ENCODE data around the gene ARHGEF17. TPM values are rescaled to one million over a fixed set of nuclear protein-coding genes. Genes with fewer than 3 reads are reported as not detected.

The ARHGEF17 gene
- total RNA-seq, 1 donor from 2014 or later: 19.3 TPM

DNA sequence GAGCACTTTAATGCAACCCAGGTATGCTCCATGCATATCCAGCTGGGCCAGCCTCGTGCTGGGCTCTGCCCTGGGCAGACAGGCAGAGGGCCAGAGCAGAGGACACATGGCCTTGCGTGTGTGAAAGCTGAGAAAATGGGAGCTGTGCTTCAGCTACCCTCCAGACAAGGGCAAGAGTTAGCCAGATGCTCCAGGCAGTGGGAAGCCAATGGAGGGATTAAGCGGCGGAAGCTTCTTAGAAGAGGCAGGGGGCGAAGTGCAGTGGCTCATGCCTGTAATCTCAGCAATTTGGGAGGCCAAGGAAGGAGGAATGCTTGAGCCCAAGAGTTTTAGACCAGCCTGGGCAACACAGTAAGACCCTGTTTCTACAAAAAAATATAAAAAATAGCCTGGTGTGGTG lies 9.8 kb upstream of the ARHGEF17 start:
- no peak overlapping the region for H3K27ac ChIP-seq (ENCODE audit: low read depth, low read length)
- peaks cover 0 to 4% (median 0%) of the 10 kb centered on the region in 3 donors for H3K27me3 ChIP-seq (ENCODE audit: control insufficient read depth in 3 of 3, insufficient read depth in 3 of 3, low read length in 3 of 3)
- H3K36me3 ChIP-seq (ENCODE audit: control insufficient read depth in 3 of 3, insufficient read depth in 3 of 3, low read length in 3 of 3): no peaks in the 10 kb centered on the region
- no peaks in the 10 kb centered on the region for H3K4me1 ChIP-seq (ENCODE audit: control insufficient read depth in 3 of 3, insufficient read depth in 3 of 3, low read length in 3 of 3)
- H3K9ac ChIP-seq (ENCODE audit: low read depth in 1 of 3, low read length in 3 of 3): no peak overlapping the region
- H3K4me3 ChIP-seq (ENCODE audit: low read length in 3 of 3): no peak overlapping the region
- no peaks in the 10 kb centered on the region for H3K9me3 ChIP-seq (ENCODE audit: control insufficient read depth in 3 of 3, low read length in 3 of 3)

- H3K36me3 ChIP-seq (ENCODE audit: control insufficient read depth in 3 of 3, insufficient read depth in 3 of 3, low read length in 3 of 3): no peaks in the 10 kb centered on the region
- peaks cover 0 to 4% (median 0%) of the 10 kb centered on the region in 3 donors for H3K27me3 ChIP-seq (ENCODE audit: control insufficient read depth in 3 of 3, insufficient read depth in 3 of 3, low read length in 3 of 3)
- H3K4me1 ChIP-seq (ENCODE audit: control insufficient read depth in 3 of 3, insufficient read depth in 3 of 3, low read length in 3 of 3): no peaks in the 10 kb centered on the region
- H3K4me3 ChIP-seq (ENCODE audit: low read length in 3 of 3): no peak overlapping the region
- H3K27ac ChIP-seq (ENCODE audit: low read depth, low read length): no peak overlapping the region
- H3K9me3 ChIP-seq (ENCODE audit: control insufficient read depth in 3 of 3, low read length in 3 of 3): no peaks in the 10 kb centered on the region
- no peak overlapping the region for H3K9ac ChIP-seq (ENCODE audit: low read depth in 1 of 3, low read length in 3 of 3)
Measured at GRCh38 chr11:73299751-73300150, 8.3 kb upstream of the ARHGEF17 start.

DNA sequence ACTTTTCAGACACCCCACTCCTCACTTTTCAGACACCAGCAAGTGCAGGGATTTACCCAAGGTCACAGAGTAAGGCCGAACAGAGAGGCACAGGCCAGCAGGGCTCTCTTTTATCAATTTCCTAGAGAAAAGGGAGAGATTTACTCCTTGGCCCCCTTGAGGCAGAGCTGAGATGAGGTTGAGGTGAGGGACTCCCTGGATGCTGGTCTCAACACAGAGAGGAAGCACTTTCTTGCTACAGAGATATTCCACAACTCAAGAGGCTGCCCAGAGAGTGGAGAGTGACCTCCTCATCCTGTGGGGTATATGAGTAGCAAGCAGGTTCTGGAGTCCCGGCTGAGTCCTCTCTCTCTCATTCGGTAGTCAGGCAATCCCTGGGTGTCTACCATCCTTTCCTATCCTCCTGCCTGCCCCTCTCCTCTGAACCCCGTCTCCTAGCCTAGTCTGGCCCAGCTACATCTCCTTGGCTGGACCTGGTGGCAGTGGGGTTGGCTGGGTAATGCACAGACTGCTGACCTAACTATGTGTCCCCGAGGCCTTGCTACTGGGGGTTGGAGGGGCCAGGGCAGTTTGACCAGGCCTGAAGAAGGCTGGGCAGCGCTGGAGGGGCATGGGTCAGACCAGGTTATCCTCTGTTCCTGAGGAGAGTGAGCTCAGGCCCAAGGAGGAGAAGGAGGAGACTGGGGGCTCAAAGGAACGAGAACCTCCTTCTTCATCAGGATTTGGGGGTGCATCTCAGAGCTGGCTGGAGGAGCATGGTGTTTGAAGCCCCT lies 1.8 kb upstream of the ARHGEF17 start:
- no peak overlapping the region for H3K4me3 ChIP-seq (ENCODE audit: low read length in 3 of 3)
- H3K4me1 ChIP-seq (ENCODE audit: control insufficient read depth in 3 of 3, insufficient read depth in 3 of 3, low read length in 3 of 3): peaks cover 12 to 28% (median 15%) of the 10 kb centered on the region in 3 donors
- no peak overlapping the region for H3K9ac ChIP-seq (ENCODE audit: low read depth in 1 of 3, low read length in 3 of 3)
- no peaks in the 10 kb centered on the region for H3K9me3 ChIP-seq (ENCODE audit: control insufficient read depth in 3 of 3, low read length in 3 of 3)
- H3K27ac ChIP-seq (ENCODE audit: low read depth, low read length): no peak overlapping the region
- no peaks in the 10 kb centered on the region for H3K36me3 ChIP-seq (ENCODE audit: control insufficient read depth in 3 of 3, insufficient read depth in 3 of 3, low read length in 3 of 3)
- H3K27me3 ChIP-seq (ENCODE audit: control insufficient read depth in 3 of 3, insufficient read depth in 3 of 3, low read length in 3 of 3): peaks cover 0 to 8% (median 4%) of the 10 kb centered on the region in 3 donors

DNA sequence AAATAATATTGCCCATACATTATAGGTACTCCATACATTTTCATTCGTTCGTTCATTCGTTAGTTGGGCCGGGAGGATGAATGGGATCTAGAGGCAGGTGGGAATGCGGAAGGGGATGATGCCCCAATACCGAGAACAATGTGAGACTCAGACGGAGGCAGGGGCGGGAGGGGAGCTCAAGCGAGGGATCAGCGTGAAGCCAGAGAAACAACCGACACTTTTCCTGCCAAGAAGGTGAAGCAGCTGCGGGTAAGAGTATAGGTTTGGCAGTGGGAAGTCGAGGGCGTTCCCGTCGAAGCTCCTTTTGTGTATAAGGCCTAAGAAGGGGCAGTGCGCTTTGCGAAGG lies 1.1 kb upstream of the ARHGEF17 start:
- Histone ChIP-seq H3K9ac (ENCODE audit: low read depth in 1 of 3, low read length in 3 of 3) (peak overlapping the region; percentile 5 to 72 (median 58)), H3K27ac (ENCODE audit: low read depth, low read length) (no peak overlapping the region), H3K4me1 (ENCODE audit: control insufficient read depth in 3 of 3, insufficient read depth in 3 of 3, low read length in 3 of 3) (peaks cover 18 to 28% (median 19%) of the 10 kb centered on the region in 3 donors), H3K27me3 (ENCODE audit: control insufficient read depth in 3 of 3, insufficient read depth in 3 of 3, low read length in 3 of 3) (peaks cover 0 to 8% (median 4%) of the 10 kb centered on the region in 3 donors), H3K4me3 (ENCODE audit: low read length in 3 of 3) (peak overlapping the region; percentile 68 to 79 (median 78)), H3K36me3 (ENCODE audit: control insufficient read depth in 3 of 3, insufficient read depth in 3 of 3, low read length in 3 of 3) (peaks cover 0 to 3% (median 3%) of the 10 kb centered on the region in 3 donors), H3K9me3 (ENCODE audit: control insufficient read depth in 3 of 3, low read length in 3 of 3) (no peaks in the 10 kb centered on the region)

DNA sequence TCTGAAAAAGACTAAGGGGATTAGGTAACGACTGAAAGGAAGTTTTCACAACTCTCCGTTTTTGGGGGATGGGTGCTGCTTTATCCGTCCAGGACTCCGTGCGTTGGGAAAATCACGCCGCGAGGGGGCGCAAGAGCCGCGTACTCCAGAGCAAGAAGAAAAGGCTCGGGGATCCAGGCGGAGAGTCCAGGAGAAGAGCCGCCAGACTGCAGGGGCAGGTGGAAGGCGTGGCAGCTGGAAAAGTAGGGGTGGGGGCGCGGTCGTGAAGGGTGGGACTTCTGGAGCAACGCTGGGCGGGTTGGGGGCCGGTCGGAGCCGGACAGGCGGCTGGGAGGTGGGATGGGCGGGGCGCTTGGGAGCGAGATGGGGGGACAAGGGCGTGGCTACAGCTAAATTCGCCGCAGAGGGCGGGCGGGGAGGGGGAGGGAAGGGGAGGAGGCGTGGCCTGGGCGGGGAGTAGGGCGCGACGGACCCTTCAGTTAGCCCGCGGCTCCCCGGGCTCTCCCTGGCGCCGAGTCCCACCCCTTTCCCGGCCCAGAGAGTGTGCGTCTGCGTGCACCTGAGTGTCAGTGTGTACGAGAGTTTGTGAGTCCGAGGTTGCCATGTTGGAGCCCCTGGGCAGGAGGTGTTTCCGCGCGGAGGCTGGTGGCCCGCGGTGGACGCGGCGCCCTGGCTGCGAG lies 613 bp upstream of the ARHGEF17 start:
- peaks cover 0 to 8% (median 4%) of the 10 kb centered on the region in 3 donors for H3K27me3 ChIP-seq (ENCODE audit: control insufficient read depth in 3 of 3, insufficient read depth in 3 of 3, low read length in 3 of 3)
- peak overlapping the region; percentile 77 to 80 (median 78) for H3K4me3 ChIP-seq (ENCODE audit: low read length in 3 of 3)
- no peaks in the 10 kb centered on the region for H3K9me3 ChIP-seq (ENCODE audit: control insufficient read depth in 3 of 3, low read length in 3 of 3)
- H3K36me3 ChIP-seq (ENCODE audit: control insufficient read depth in 3 of 3, insufficient read depth in 3 of 3, low read length in 3 of 3): peaks cover 0 to 3% (median 3%) of the 10 kb centered on the region in 3 donors
- H3K27ac ChIP-seq (ENCODE audit: low read depth, low read length): peak overlapping the region; percentile 83
- H3K9ac ChIP-seq (ENCODE audit: low read depth in 1 of 3, low read length in 3 of 3): peak overlapping the region; percentile 67 to 82 (median 79)
- peaks cover 19 to 31% (median 23%) of the 10 kb centered on the region in 3 donors for H3K4me1 ChIP-seq (ENCODE audit: control insufficient read depth in 3 of 3, insufficient read depth in 3 of 3, low read length in 3 of 3)

GRCh38 chr11:73308961-73309919 lies 1.2 kb downstream of the ARHGEF17 start:
- no peaks in the 10 kb centered on the region for H3K9me3 ChIP-seq (ENCODE audit: control insufficient read depth in 3 of 3, low read length in 3 of 3)
- H3K36me3 ChIP-seq (ENCODE audit: control insufficient read depth in 3 of 3, insufficient read depth in 3 of 3, low read length in 3 of 3): peaks cover 0 to 5% (median 3%) of the 10 kb centered on the region in 3 donors
- H3K4me3 ChIP-seq (ENCODE audit: low read length in 3 of 3): peak overlapping the region; percentile 69 to 78 (median 77)
- H3K9ac ChIP-seq (ENCODE audit: low read depth in 1 of 3, low read length in 3 of 3): peak overlapping the region; percentile 64 to 82 (median 81)
- peaks cover 0 to 4% (median 4%) of the 10 kb centered on the region in 3 donors for H3K27me3 ChIP-seq (ENCODE audit: control insufficient read depth in 3 of 3, insufficient read depth in 3 of 3, low read length in 3 of 3)
- peak overlapping the region; percentile 83 for H3K27ac ChIP-seq (ENCODE audit: low read depth, low read length)
- peaks cover 31 to 43% (median 40%) of the 10 kb centered on the region in 3 donors for H3K4me1 ChIP-seq (ENCODE audit: control insufficient read depth in 3 of 3, insufficient read depth in 3 of 3, low read length in 3 of 3)

DNA sequence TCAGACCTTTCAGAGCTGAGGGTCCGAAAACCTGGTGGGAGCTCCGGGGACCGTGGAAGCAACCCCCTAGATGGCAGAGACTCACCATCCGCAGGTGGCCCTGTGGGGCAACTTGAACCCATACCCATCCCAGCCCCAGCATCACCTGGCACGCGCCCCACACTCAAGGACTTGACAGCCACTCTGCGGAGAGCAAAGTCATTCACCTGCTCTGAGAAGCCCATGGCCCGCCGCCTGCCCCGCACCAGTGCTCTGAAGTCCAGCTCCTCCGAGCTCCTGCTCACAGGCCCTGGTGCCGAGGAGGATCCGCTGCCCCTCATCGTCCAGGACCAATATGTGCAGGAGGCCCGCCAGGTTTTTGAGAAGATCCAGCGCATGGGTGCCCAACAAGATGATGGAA lies 2.0 kb downstream of the ARHGEF17 start:
- Histone ChIP-seq H3K9ac (ENCODE audit: low read depth in 1 of 3, low read length in 3 of 3) (peak overlapping the region; percentile 1 to 82 (median 81)), H3K4me1 (ENCODE audit: control insufficient read depth in 3 of 3, insufficient read depth in 3 of 3, low read length in 3 of 3) (peaks cover 39 to 51% (median 49%) of the 10 kb centered on the region in 3 donors), H3K27ac (ENCODE audit: low read depth, low read length) (peak overlapping the region; percentile 83), H3K4me3 (ENCODE audit: low read length in 3 of 3) (peak overlapping the region; percentile 69 to 78 (median 77)), H3K27me3 (ENCODE audit: control insufficient read depth in 3 of 3, insufficient read depth in 3 of 3, low read length in 3 of 3) (peaks cover 0 to 4% (median 4%) of the 10 kb centered on the region in 3 donors), H3K9me3 (ENCODE audit: control insufficient read depth in 3 of 3, low read length in 3 of 3) (no peaks in the 10 kb centered on the region), H3K36me3 (ENCODE audit: control insufficient read depth in 3 of 3, insufficient read depth in 3 of 3, low read length in 3 of 3) (peaks cover 0 to 5% (median 3%) of the 10 kb centered on the region in 3 donors)

DNA sequence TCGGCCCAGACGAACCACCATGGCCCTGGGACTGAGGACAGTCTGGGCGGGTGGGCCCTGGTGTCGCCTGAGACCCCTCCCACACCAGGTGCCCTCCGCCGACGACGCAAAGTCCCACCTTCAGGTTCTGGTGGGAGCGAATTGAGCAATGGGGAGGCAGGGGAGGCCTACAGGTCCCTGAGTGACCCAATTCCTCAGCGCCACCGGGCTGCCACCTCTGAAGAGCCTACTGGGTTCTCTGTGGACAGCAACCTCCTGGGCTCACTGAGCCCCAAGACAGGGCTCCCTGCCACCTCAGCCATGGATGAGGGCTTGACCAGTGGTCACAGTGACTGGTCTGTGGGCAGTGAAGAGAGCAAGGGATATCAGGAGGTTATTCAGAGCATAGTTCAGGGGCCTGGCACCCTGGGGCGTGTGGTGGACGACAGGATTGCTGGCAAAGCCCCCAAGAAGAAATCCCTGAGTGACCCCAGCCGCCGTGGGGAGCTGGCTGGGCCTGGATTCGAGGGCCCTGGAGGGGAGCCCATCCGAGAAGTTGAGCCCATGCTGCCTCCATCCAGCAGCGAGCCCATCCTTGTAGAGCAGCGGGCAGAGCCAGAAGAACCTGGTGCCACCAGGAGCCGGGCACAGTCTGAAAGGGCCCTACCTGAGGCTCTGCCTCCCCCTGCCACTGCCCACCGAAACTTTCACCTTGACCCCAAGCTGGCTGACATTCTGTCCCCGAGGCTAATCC lies 2.8 kb downstream of the ARHGEF17 start:
- peak overlapping the region; percentile 62 to 78 (median 67) for H3K4me3 ChIP-seq (ENCODE audit: low read length in 3 of 3)
- peaks cover 0 to 4% (median 0%) of the 10 kb centered on the region in 3 donors for H3K27me3 ChIP-seq (ENCODE audit: control insufficient read depth in 3 of 3, insufficient read depth in 3 of 3, low read length in 3 of 3)
- H3K36me3 ChIP-seq (ENCODE audit: control insufficient read depth in 3 of 3, insufficient read depth in 3 of 3, low read length in 3 of 3): peaks cover 0 to 5% (median 3%) of the 10 kb centered on the region in 3 donors
- H3K27ac ChIP-seq (ENCODE audit: low read depth, low read length): peak overlapping the region; percentile 83
- H3K4me1 ChIP-seq (ENCODE audit: control insufficient read depth in 3 of 3, insufficient read depth in 3 of 3, low read length in 3 of 3): peaks cover 44 to 55% (median 53%) of the 10 kb centered on the region in 3 donors
- peak overlapping the region in 2 of 3 donors; percentile 8 to 82 for H3K9ac ChIP-seq (ENCODE audit: low read depth in 1 of 3, low read length in 3 of 3)
- H3K9me3 ChIP-seq (ENCODE audit: control insufficient read depth in 3 of 3, low read length in 3 of 3): no peaks in the 10 kb centered on the region

DNA sequence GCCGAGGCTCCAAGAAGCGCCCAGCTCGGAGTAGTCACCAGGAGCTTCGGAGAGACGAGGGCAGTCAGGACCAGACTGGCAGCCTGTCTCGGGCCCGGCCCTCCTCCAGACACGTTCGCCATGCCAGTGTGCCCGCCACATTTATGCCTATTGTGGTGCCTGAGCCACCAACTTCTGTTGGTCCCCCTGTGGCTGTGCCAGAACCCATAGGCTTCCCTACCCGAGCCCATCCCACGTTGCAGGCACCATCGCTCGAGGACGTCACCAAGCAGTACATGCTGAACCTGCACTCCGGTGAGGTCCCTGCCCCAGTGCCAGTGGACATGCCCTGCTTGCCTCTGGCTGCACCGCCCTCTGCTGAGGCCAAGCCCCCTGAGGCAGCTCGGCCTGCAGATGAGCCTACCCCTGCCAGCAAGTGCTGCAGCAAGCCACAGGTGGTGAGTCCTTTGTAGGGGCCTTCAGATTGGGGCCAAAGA lies 3.4 kb downstream of the ARHGEF17 start:
- H3K9ac ChIP-seq (ENCODE audit: low read depth in 1 of 3, low read length in 3 of 3): peak overlapping the region; percentile 8 to 82 (median 52)
- no peaks in the 10 kb centered on the region for H3K27me3 ChIP-seq (ENCODE audit: control insufficient read depth in 3 of 3, insufficient read depth in 3 of 3, low read length in 3 of 3)
- H3K9me3 ChIP-seq (ENCODE audit: control insufficient read depth in 3 of 3, low read length in 3 of 3): no peaks in the 10 kb centered on the region
- H3K36me3 ChIP-seq (ENCODE audit: control insufficient read depth in 3 of 3, insufficient read depth in 3 of 3, low read length in 3 of 3): peaks cover 0 to 5% (median 3%) of the 10 kb centered on the region in 3 donors
- H3K4me1 ChIP-seq (ENCODE audit: control insufficient read depth in 3 of 3, insufficient read depth in 3 of 3, low read length in 3 of 3): peaks cover 44 to 55% (median 53%) of the 10 kb centered on the region in 3 donors
- H3K27ac ChIP-seq (ENCODE audit: low read depth, low read length): peak overlapping the region; percentile 19
- peak overlapping the region; percentile 62 to 78 (median 67) for H3K4me3 ChIP-seq (ENCODE audit: low read length in 3 of 3)

Data from skeletal muscle tissue (tissue), 4 donors.